PC-3 (cell line): ENCODE measurements around the gene CDKL5. TPM values are rescaled to one million over a fixed set of nuclear protein-coding genes. Genes with fewer than 3 reads are reported as not detected.

ENCODE experiments used
- ATAC-seq: fragments of 200-7000 bp; cut with Tn5 transposase; 2 replicates; pipeline ENCODE4 v1.9.1; 2020; ENCODE audit warnings: mild to moderate bottlenecking, moderate library complexity
- BruUV-seq: library from RNA; stranded (reverse); fragments of 400-500 nt; replicated peaks from 2 replicates; lab custom pipeline; 2021; lab: Mats Ljungman, UMichigan
- CTCF ChIA-PET: fragments of 300-600 bp; sonication (Branson Sonifier 250); formaldehyde crosslinking; loops from one replicate; lab custom pipeline; 2022; ENCODE audit warnings: antibody characterized with exemption; lab: Charles Lee
- POLR2A ChIA-PET: fragments of 300-600 bp; sonication (Branson Sonifier 250); formaldehyde crosslinking; loops from one replicate; lab custom pipeline; 2022; ENCODE audit warnings: antibody characterized with exemption; ENCODE audit not compliant: unreplicated experiment; lab: Charles Lee
- DNase-seq: peaks from one replicate; pipeline ENCODE4 v3.0.0-alpha.2; 2015
- H2AFZ ChIP-seq: fragments of 300-600 bp; sonication (generic); 2 replicates; pipeline ENCODE4 v1.6.0; 2016; ENCODE audit warnings: antibody characterized with exemption, low read length
- H3F3A ChIP-seq: fragments of 300-600 bp; sonication (generic); one replicate; pipeline ENCODE4 v1.6.0; 2017; ENCODE audit warnings: antibody characterized with exemption, low read length, control low read depth, mild to moderate bottlenecking; ENCODE audit not compliant: unreplicated experiment
- H3K27ac ChIP-seq: fragments of 300-600 bp; sonication (generic); 2 replicates; pipeline ENCODE4 v1.5.1; 2016; ENCODE audit warnings: mild to moderate bottlenecking, low read length
- H3K27me3 ChIP-seq: fragments of 300-600 bp; sonication (generic); 2 replicates; pipeline ENCODE4 v1.6.1; 2016; ENCODE audit warnings: low read length, mixed read lengths
- H3K36me3 ChIP-seq: fragments of 300-600 bp; sonication (generic); 2 replicates; pipeline ENCODE4 v1.6.1; 2016; ENCODE audit warnings: low read depth, mixed run types, low read length, mixed read lengths
- H3K4me1 ChIP-seq: fragments of 300-600 bp; sonication (generic); 2 replicates; pipeline ENCODE4 v1.5.1; 2016; ENCODE audit warnings: low read length; ENCODE audit not compliant: insufficient read depth
- H3K4me2 ChIP-seq: fragments of 300-600 bp; sonication (generic); 2 replicates; pipeline ENCODE4 v1.6.0; 2016; ENCODE audit warnings: low read length
- H3K4me3 ChIP-seq: fragments of 300-600 bp; sonication (generic); 2 replicates; pipeline ENCODE4 v1.5.1; 2016; ENCODE audit warnings: mild to moderate bottlenecking, low read length, mixed read lengths
- H3K79me2 ChIP-seq: fragments of 300-600 bp; sonication (generic); 2 replicates; pipeline ENCODE4 v1.6.1; 2017; ENCODE audit warnings: low read length, mixed read lengths
- H3K9ac ChIP-seq: fragments of 300-600 bp; sonication (generic); 2 replicates; pipeline ENCODE4 v1.6.0; 2016; ENCODE audit warnings: mild to moderate bottlenecking, low read length
- H3K9me2 ChIP-seq: fragments of 300-600 bp; sonication (generic); replicated peaks from 2 replicates; pipeline ENCODE4 v1.6.1; 2016; ENCODE audit warnings: mixed run types, low read length, mixed read lengths
- H3K9me3 ChIP-seq: fragments of 300-600 bp; sonication (generic); 2 replicates; pipeline ENCODE4 v1.6.1; 2016; ENCODE audit warnings: low read length, mixed read lengths
- H4K20me1 ChIP-seq: fragments of 300-600 bp; sonication (generic); 2 replicates; pipeline ENCODE4 v1.6.1; 2016; ENCODE audit warnings: low read length, mixed read lengths
- CTCF ChIP-seq: fragments of 300-600 bp; sonication (generic); conservative IDR thresholded peaks from 2 replicates; pipeline ENCODE4 v1.5.1; 2017; ENCODE audit warnings: antibody characterized with exemption, low read depth, mild to moderate bottlenecking, low read length
- EZH2 ChIP-seq: fragments of 300-600 bp; sonication (generic); IDR thresholded peaks from one replicate; pipeline ENCODE4 v1.6.1; 2017; ENCODE audit warnings: antibody characterized with exemption, mild to moderate bottlenecking, low read length; ENCODE audit not compliant: unreplicated experiment
- EZH2phosphoT487 ChIP-seq: fragments of 300-600 bp; sonication (generic); IDR thresholded peaks from 2 replicates; pipeline ENCODE4 v1.6.1; 2018; ENCODE audit warnings: mild to moderate bottlenecking, antibody characterized with exemption, low read length, borderline replicate concordance
- intact Hi-C: fragments of 100-400 bp; cut with micrococcal nuclease; formaldehyde crosslinking; loops from 2 replicates; pipeline ENCODE4 v1.9.0; 2023
- total RNA-seq: library from RNA; depleted of rRNA; stranded (reverse); fragments of >200 nt; gene quantifications from 2 replicates; pipeline ENCODE4 v1.2.3, GENCODE V29; 2014

CDKL5 gene
- total RNA-seq, 1 experiment from 2014 or later, result 2.9 TPM

GRCh38 chrX:18620349-18620748, 194.9 kb downstream of the CDKL5 start:
- Histone ChIP-seq H3K9me2 (no peaks in the 10 kb centered on the region), H3K4me1 (peaks cover 24% of the 10 kb centered on the region), H3K9me3 (no peaks in the 10 kb centered on the region), H3K27me3 (no peaks in the 10 kb centered on the region), H3K9ac (no peak overlapping the region), H3K4me3 (no peak overlapping the region), H3K79me2 (no peaks in the 10 kb centered on the region), H4K20me1 (no peaks in the 10 kb centered on the region), H2AFZ (no peak overlapping the region), H3F3A (no peaks in the 10 kb centered on the region), H3K36me3 (no peaks in the 10 kb centered on the region), H3K4me2 (no peak overlapping the region), H3K27ac (no peak overlapping the region)
- CTCF ChIA-PET, result no interaction called here
- DNase-seq (no peak), ATAC-seq (no peak)
- intact Hi-C loops, result no loop called here
- no peak for TF ChIP-seq EZH2phosphoT487
- TF ChIP-seq CTCF, result no peak
- POLR2A ChIA-PET, result no interaction called here
- no TSS peak for BruUV-seq

- ChIA-PET POLR2A (no interaction called here), CTCF (no interaction called here)
- Histone ChIP-seq H3K4me1 (peaks cover 1% of the 10 kb centered on the region; the same call in 1 of the 2 replicates), H3F3A (no peaks in the 10 kb centered on the region), H3K4me2 (no peak overlapping the region), H3K9ac (no peak overlapping the region), H4K20me1 (no peaks in the 10 kb centered on the region), H2AFZ (no peak overlapping the region), H3K36me3 (no peaks in the 10 kb centered on the region), H3K27me3 (no peaks in the 10 kb centered on the region), H3K27ac (no peak overlapping the region), H3K9me2 (no peaks in the 10 kb centered on the region), H3K9me3 (no peaks in the 10 kb centered on the region), H3K4me3 (no peak overlapping the region), H3K79me2 (no peaks in the 10 kb centered on the region)
- no peak for ATAC-seq
- intact Hi-C loops, result no loop called here
- no peak for DNase-seq
- BruUV-seq, result no TSS peak
- TF ChIP-seq EZH2, result no peak
- no peak for TF ChIP-seq CTCF
- no peak for TF ChIP-seq EZH2phosphoT487
These were observed 199.2 kb downstream of the CDKL5 start for GRCh38 chrX:18624599-18624998.

- ATAC-seq (no peak), DNase-seq (no peak)
- Histone ChIP-seq H3K4me2 (no peak overlapping the region), H3K4me3 (no peak overlapping the region), H3K9me3 (no peaks in the 10 kb centered on the region), H3K36me3 (no peaks in the 10 kb centered on the region), H3K27me3 (no peaks in the 10 kb centered on the region), H3K79me2 (no peaks in the 10 kb centered on the region), H3F3A (no peaks in the 10 kb centered on the region), H4K20me1 (no peaks in the 10 kb centered on the region), H3K27ac (no peak overlapping the region), H3K9ac (no peak overlapping the region), H2AFZ (no peak overlapping the region), H3K4me1 (no peaks in the 10 kb centered on the region), H3K9me2 (no peaks in the 10 kb centered on the region)
- ChIA-PET CTCF (no interaction called here), POLR2A (no interaction called here)
- TF ChIP-seq CTCF (no peak), EZH2phosphoT487 (no peak), EZH2 (no peak)
- intact Hi-C loops, result no loop called here
- no TSS peak for BruUV-seq
These were observed 205.5 kb downstream of the CDKL5 start for GRCh38 chrX:18630934-18631333.
